ENCODE measurements around the gene GARS1. TPM values are rescaled to one million over a fixed set of nuclear protein-coding genes. Genes with fewer than 3 reads are reported as not detected.

GARS1 gene
- total RNA-seq, 2 experiments from 2014 or later, result 178 to 375 TPM

GRCh38 chr7:30662431-30662939 is 67.8 kb downstream of the GARS1 start:
- no peaks in the 10 kb centered on the region for H4K20me1 ChIP-seq (ENCODE audit: insufficient read depth, low read length)
- TF ChIP-seq CTCF (conservative IDR thresholded peaks at IDR 0.05; ENCODE audit: low read length), result no peak
- TF ChIP-seq EZH2phosphoT487 (IDR thresholded peaks at IDR 0.05; ENCODE audit: borderline replicate concordance, low read depth, low read length), result no peak
- no peaks in the 10 kb centered on the region for H3K4me1 ChIP-seq (ENCODE audit: insufficient read depth, low read length, poor library complexity, severe bottlenecking)
- H3K79me2 ChIP-seq (ENCODE audit: insufficient read depth, low read depth, low read length), result no peaks in the 10 kb centered on the region
- H2AFZ ChIP-seq (ENCODE audit: low read length), result no peak overlapping the region
- no TSS peak for BruUV-seq (replicated peaks)
- H3K27ac ChIP-seq (ENCODE audit: low read depth, low read length, poor library complexity, severe bottlenecking), result no peak overlapping the region
- H3K9me2 ChIP-seq (ENCODE audit: insufficient read depth, low read length), result no peaks in the 10 kb centered on the region
- intact Hi-C loops (cut with micrococcal nuclease; ENCODE audit: unreplicated experiment), result no loop called here
- H3K36me3 ChIP-seq (ENCODE audit: insufficient read depth, low read length), result no peaks in the 10 kb centered on the region
- ChIA-PET POLR2A (no interaction called here), CTCF (ENCODE audit: unreplicated experiment) (no interaction called here)
- H3K9me3 ChIP-seq (ENCODE audit: low read length), result no peaks in the 10 kb centered on the region
- no peak for DNase-seq (ENCODE audit: low spot score)
- no peak overlapping the region for H3K4me2 ChIP-seq (ENCODE audit: low read length)
- no peak overlapping the region for H3K4me3 ChIP-seq (ENCODE audit: low read depth, low read length, poor library complexity, severe bottlenecking)

GRCh38 chr7:30663414-30663813 is 68.7 kb downstream of the GARS1 start:
- no peaks in the 10 kb centered on the region for H3K4me1 ChIP-seq (ENCODE audit: insufficient read depth, low read length, poor library complexity, severe bottlenecking)
- no peak overlapping the region for H2AFZ ChIP-seq (ENCODE audit: low read length)
- H4K20me1 ChIP-seq (ENCODE audit: insufficient read depth, low read length), result no peaks in the 10 kb centered on the region
- no peaks in the 10 kb centered on the region for H3K9me3 ChIP-seq (ENCODE audit: low read length)
- ChIA-PET CTCF (ENCODE audit: unreplicated experiment) (no interaction called here), POLR2A (interaction anchor here (1.2 kb wide), 1 partner anchor 12 kb away, joined by 3 read pairs; no protein-coding TSS in a partner anchor)
- H3K79me2 ChIP-seq (ENCODE audit: insufficient read depth, low read depth, low read length), result no peaks in the 10 kb centered on the region
- TF ChIP-seq EZH2phosphoT487 (IDR thresholded peaks at IDR 0.05; ENCODE audit: borderline replicate concordance, low read depth, low read length), result no peak
- TF ChIP-seq CTCF (conservative IDR thresholded peaks at IDR 0.05; ENCODE audit: low read length), result no peak
- intact Hi-C loops (cut with micrococcal nuclease; ENCODE audit: unreplicated experiment), result no loop called here
- no peaks in the 10 kb centered on the region for H3K9me2 ChIP-seq (ENCODE audit: insufficient read depth, low read length)
- H3K36me3 ChIP-seq (ENCODE audit: insufficient read depth, low read length), result no peaks in the 10 kb centered on the region
- H3K4me3 ChIP-seq (ENCODE audit: low read depth, low read length, poor library complexity, severe bottlenecking), result no peak overlapping the region
- no TSS peak for BruUV-seq (replicated peaks)
- H3K4me2 ChIP-seq (ENCODE audit: low read length), result no peak overlapping the region
- no peak overlapping the region for H3K27ac ChIP-seq (ENCODE audit: low read depth, low read length, poor library complexity, severe bottlenecking)
- DNase-seq (ENCODE audit: low spot score), result no peak

- Histone ChIP-seq H2AFZ (ENCODE audit: low read length) (no peak overlapping the region), H3K79me2 (ENCODE audit: insufficient read depth, low read depth, low read length) (no peaks in the 10 kb centered on the region), H3K9me3 (ENCODE audit: low read length) (no peaks in the 10 kb centered on the region), H3K4me3 (ENCODE audit: low read depth, low read length, poor library complexity, severe bottlenecking) (no peak overlapping the region), H3K4me1 (ENCODE audit: insufficient read depth, low read length, poor library complexity, severe bottlenecking) (no peaks in the 10 kb centered on the region), H4K20me1 (ENCODE audit: insufficient read depth, low read length) (no peaks in the 10 kb centered on the region), H3K36me3 (ENCODE audit: insufficient read depth, low read length) (no peaks in the 10 kb centered on the region), H3K27ac (ENCODE audit: low read depth, low read length, poor library complexity, severe bottlenecking) (no peak overlapping the region), H3K4me2 (ENCODE audit: low read length) (no peak overlapping the region), H3K9me2 (ENCODE audit: insufficient read depth, low read length) (no peaks in the 10 kb centered on the region)
- TF ChIP-seq EZH2phosphoT487 (IDR thresholded peaks at IDR 0.05; ENCODE audit: borderline replicate concordance, low read depth, low read length) (no peak), CTCF (conservative IDR thresholded peaks at IDR 0.05; ENCODE audit: low read length) (no peak)
- ChIA-PET CTCF (ENCODE audit: unreplicated experiment) (interaction anchor here (0.6 kb wide), 1 partner anchor 11 kb away, joined by 4 read pairs; no protein-coding TSS in a partner anchor), POLR2A (interaction anchor here (1.2 kb wide), 1 partner anchor 13 kb away, joined by 3 read pairs; no protein-coding TSS in a partner anchor)
- intact Hi-C loops (cut with micrococcal nuclease; ENCODE audit: unreplicated experiment), result no loop called here
- no TSS peak for BruUV-seq (replicated peaks)
- DNase-seq (ENCODE audit: low spot score), result no peak
Observed at GRCh38 chr7:30664184-30664885, 69.7 kb downstream of the GARS1 start.
